Neural cell (in vitro differentiated cells): ENCODE measurements around the gene HIF3A. TPM values are rescaled to one million over a fixed set of nuclear protein-coding genes. Genes with fewer than 3 reads are reported as not detected.

Experiments used
- H2AFZ ChIP-seq: fragments of 200-600, 300-800 bp; sonication (generic), shearing (Covaris generic); 2 replicates; pipeline ENCODE4 v1.6.0; 2014; ENCODE audit warnings: low read depth, mild to moderate bottlenecking, antibody characterized with exemption, low read length, moderate library complexity
- H3F3A ChIP-seq: fragments of 200-600 bp; shearing (Covaris generic); 2 replicates; pipeline ENCODE4 v1.6.1; 2016; ENCODE audit warnings: mild to moderate bottlenecking, moderate library complexity, mixed read lengths, antibody characterized with exemption, low read length; ENCODE audit not compliant: insufficient read depth, poor library complexity, severe bottlenecking
- H3K27ac ChIP-seq: fragments of 200-600, 300-800 bp; sonication (generic), shearing (Covaris generic); 2 replicates; pipeline ENCODE4 v1.5.1; 2014; ENCODE audit warnings: mild to moderate bottlenecking, low read length, moderate library complexity
- H3K27me3 ChIP-seq: fragments of 300-800, 200-600 bp; sonication (generic), shearing (Covaris generic); 2 replicates; pipeline ENCODE4 v1.6.0; 2014; ENCODE audit warnings: mild to moderate bottlenecking, low read depth, low read length, moderate library complexity; ENCODE audit not compliant: insufficient read depth
- H3K36me3 ChIP-seq: fragments of 300-800, 200-600 bp; sonication (generic), shearing (Covaris generic); 2 replicates; pipeline ENCODE4 v1.5.1; 2014; ENCODE audit warnings: mild to moderate bottlenecking, antibody characterized with exemption, low read length, moderate library complexity; ENCODE audit not compliant: insufficient read depth
- H3K4me2 ChIP-seq: fragments of 300-800, 200-600 bp; sonication (generic), shearing (Covaris generic); 2 replicates; pipeline ENCODE4 v1.6.0; 2014; ENCODE audit warnings: mild to moderate bottlenecking, low read length
- H3K4me3 ChIP-seq: fragments of 300-800, 200-600 bp; sonication (generic), shearing (Covaris generic); 2 replicates; pipeline ENCODE4 v1.5.1; 2014; ENCODE audit warnings: mild to moderate bottlenecking, low read length, moderate library complexity
- H3K79me2 ChIP-seq: fragments of 200-600 bp; shearing (Covaris generic); replicated peaks from 2 replicates; pipeline ENCODE4 v1.6.0; 2014; ENCODE audit warnings: mild to moderate bottlenecking, low read length, moderate library complexity; ENCODE audit not compliant: insufficient read depth
- H3K9ac ChIP-seq: fragments of 300-800, 200-600 bp; sonication (generic), shearing (Covaris generic); 2 replicates; pipeline ENCODE4 v1.6.1; 2016; ENCODE audit warnings: mild to moderate bottlenecking, low read length, mixed read lengths
- H3K9me2 ChIP-seq: fragments of 200-600 bp; shearing (Covaris generic); 2 replicates; pipeline ENCODE4 v1.6.1; 2016; ENCODE audit warnings: mild to moderate bottlenecking, low read length, mixed read lengths; ENCODE audit not compliant: insufficient read depth
- H3K9me3 ChIP-seq: fragments of 200-600, 300-800 bp; sonication (generic), shearing (Covaris generic); 2 replicates; pipeline ENCODE4 v1.6.1; 2016; ENCODE audit warnings: mild to moderate bottlenecking, mixed run types, low read length, moderate library complexity, mixed read lengths
- H4K20me1 ChIP-seq: fragments of 200-600 bp; shearing (Covaris generic); 2 replicates; pipeline ENCODE4 v1.6.1; 2016; ENCODE audit warnings: mild to moderate bottlenecking, mixed run types; ENCODE audit not compliant: insufficient read depth
- EP300 ChIP-seq: fragments of 450-650 bp; conservative IDR thresholded peaks from 2 replicates; pipeline ENCODE4 v1.6.1; 2014; ENCODE audit warnings: antibody characterized with exemption, mild to moderate bottlenecking, moderate library complexity; ENCODE audit not compliant: poor library complexity, severe bottlenecking
- EZH2 ChIP-seq: fragments of 200-600, 300-800 bp; shearing (Covaris generic), sonication (generic); IDR thresholded peaks from 2 replicates; pipeline ENCODE4 v1.6.1; 2014; ENCODE audit warnings: antibody characterized with exemption, low read length, borderline replicate concordance, mild to moderate bottlenecking; ENCODE audit not compliant: insufficient read depth, poor library complexity, severe bottlenecking
- MXI1 ChIP-seq: fragments of 450-650 bp; conservative IDR thresholded peaks from 2 replicates; pipeline ENCODE4 v1.6.1; 2014; ENCODE audit warnings: antibody characterized with exemption, mild to moderate bottlenecking; ENCODE audit not compliant: poor library complexity, severe bottlenecking
- POLR2AphosphoS5 ChIP-seq: IDR thresholded peaks from 2 replicates; pipeline ENCODE4 v1.6.1; 2012
- RAD21 ChIP-seq: fragments of 450-650 bp; conservative IDR thresholded peaks from 2 replicates; pipeline ENCODE4 v1.6.1; 2014; ENCODE audit warnings: antibody characterized with exemption, mild to moderate bottlenecking, moderate library complexity
- SMC3 ChIP-seq: fragments of 450-650 bp; conservative IDR thresholded peaks from 2 replicates; pipeline ENCODE4 v1.6.1; 2014; ENCODE audit warnings: antibody characterized with exemption, mild to moderate bottlenecking, moderate library complexity; ENCODE audit not compliant: poor library complexity
- TAF1 ChIP-seq: IDR thresholded peaks from 2 replicates; pipeline ENCODE4 v1.6.1; 2012; ENCODE audit warnings: low read depth
- polyA plus RNA-seq: library from polyadenylated mRNA; depleted of rRNA; stranded (reverse); fragments of >200 nt; gene quantifications from 2 replicates; pipeline ENCODE4 v1.2.3, GENCODE V29; 2014
- TF ChIP-seq, protein P1 (sequence below): fragments of 450-650 bp; IDR thresholded peaks from 2 replicates; pipeline ENCODE4 v1.5.1; 2014; ENCODE audit warnings: antibody characterized with exemption, mild to moderate bottlenecking, moderate library complexity; ENCODE audit not compliant: poor library complexity, severe bottlenecking
- TF ChIP-seq, protein P2 (sequence below): IDR thresholded peaks from 2 replicates; pipeline ENCODE4 v1.6.1; 2012; ENCODE audit warnings: borderline replicate concordance

The HIF3A gene
- polyA plus RNA-seq, 1 donor from 2014 or later, result 2.0 TPM

GRCh38 chr19:46386996-46387712, 90.3 kb downstream of the HIF3A start:
- Histone ChIP-seq H3K4me2 (no peak overlapping the region), H3K9me3 (no peaks in the 10 kb centered on the region), H4K20me1 (no peaks in the 10 kb centered on the region), H2AFZ (no peak overlapping the region), H3K9ac (no peak overlapping the region), H3K79me2 (no peaks in the 10 kb centered on the region), H3K4me3 (no peak overlapping the region), H3K9me2 (no peaks in the 10 kb centered on the region), H3K27ac (no peak overlapping the region), H3F3A (no peaks in the 10 kb centered on the region), H3K27me3 (no peaks in the 10 kb centered on the region), H3K36me3 (peaks cover 7% of the 10 kb centered on the region)
- TF ChIP-seq, protein P1, sequence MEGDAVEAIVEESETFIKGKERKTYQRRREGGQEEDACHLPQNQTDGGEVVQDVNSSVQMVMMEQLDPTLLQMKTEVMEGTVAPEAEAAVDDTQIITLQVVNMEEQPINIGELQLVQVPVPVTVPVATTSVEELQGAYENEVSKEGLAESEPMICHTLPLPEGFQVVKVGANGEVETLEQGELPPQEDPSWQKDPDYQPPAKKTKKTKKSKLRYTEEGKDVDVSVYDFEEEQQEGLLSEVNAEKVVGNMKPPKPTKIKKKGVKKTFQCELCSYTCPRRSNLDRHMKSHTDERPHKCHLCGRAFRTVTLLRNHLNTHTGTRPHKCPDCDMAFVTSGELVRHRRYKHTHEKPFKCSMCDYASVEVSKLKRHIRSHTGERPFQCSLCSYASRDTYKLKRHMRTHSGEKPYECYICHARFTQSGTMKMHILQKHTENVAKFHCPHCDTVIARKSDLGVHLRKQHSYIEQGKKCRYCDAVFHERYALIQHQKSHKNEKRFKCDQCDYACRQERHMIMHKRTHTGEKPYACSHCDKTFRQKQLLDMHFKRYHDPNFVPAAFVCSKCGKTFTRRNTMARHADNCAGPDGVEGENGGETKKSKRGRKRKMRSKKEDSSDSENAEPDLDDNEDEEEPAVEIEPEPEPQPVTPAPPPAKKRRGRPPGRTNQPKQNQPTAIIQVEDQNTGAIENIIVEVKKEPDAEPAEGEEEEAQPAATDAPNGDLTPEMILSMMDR, result no peak
- TF ChIP-seq POLR2AphosphoS5 (no peak), EP300 (no peak), RAD21 (no peak)

- Histone ChIP-seq H3K79me2 (no peaks in the 10 kb centered on the region), H3K4me3 (no peak overlapping the region), H3K9me3 (no peaks in the 10 kb centered on the region), H3K9ac (no peak overlapping the region), H4K20me1 (no peaks in the 10 kb centered on the region), H3K9me2 (no peaks in the 10 kb centered on the region), H3K36me3 (peaks cover 7% of the 10 kb centered on the region), H3F3A (no peaks in the 10 kb centered on the region), H3K27me3 (no peaks in the 10 kb centered on the region), H3K4me2 (no peak overlapping the region), H3K27ac (no peak overlapping the region), H2AFZ (no peak overlapping the region)
- TF ChIP-seq RAD21 (no peak), SMC3 (no peak), EZH2 (no peak), POLR2AphosphoS5 (no peak), EP300 (no peak), MXI1 (no peak), TAF1 (no peak)
- TF ChIP-seq, protein P1, result no peak
- TF ChIP-seq, protein P2, sequence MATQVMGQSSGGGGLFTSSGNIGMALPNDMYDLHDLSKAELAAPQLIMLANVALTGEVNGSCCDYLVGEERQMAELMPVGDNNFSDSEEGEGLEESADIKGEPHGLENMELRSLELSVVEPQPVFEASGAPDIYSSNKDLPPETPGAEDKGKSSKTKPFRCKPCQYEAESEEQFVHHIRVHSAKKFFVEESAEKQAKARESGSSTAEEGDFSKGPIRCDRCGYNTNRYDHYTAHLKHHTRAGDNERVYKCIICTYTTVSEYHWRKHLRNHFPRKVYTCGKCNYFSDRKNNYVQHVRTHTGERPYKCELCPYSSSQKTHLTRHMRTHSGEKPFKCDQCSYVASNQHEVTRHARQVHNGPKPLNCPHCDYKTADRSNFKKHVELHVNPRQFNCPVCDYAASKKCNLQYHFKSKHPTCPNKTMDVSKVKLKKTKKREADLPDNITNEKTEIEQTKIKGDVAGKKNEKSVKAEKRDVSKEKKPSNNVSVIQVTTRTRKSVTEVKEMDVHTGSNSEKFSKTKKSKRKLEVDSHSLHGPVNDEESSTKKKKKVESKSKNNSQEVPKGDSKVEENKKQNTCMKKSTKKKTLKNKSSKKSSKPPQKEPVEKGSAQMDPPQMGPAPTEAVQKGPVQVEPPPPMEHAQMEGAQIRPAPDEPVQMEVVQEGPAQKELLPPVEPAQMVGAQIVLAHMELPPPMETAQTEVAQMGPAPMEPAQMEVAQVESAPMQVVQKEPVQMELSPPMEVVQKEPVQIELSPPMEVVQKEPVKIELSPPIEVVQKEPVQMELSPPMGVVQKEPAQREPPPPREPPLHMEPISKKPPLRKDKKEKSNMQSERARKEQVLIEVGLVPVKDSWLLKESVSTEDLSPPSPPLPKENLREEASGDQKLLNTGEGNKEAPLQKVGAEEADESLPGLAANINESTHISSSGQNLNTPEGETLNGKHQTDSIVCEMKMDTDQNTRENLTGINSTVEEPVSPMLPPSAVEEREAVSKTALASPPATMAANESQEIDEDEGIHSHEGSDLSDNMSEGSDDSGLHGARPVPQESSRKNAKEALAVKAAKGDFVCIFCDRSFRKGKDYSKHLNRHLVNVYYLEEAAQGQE, result no peak
Measured at GRCh38 chr19:46387713-46388130, 90.9 kb downstream of the HIF3A start.
